ENCODE results near the gene DIRAS1.

DIRAS1 gene

DNA sequence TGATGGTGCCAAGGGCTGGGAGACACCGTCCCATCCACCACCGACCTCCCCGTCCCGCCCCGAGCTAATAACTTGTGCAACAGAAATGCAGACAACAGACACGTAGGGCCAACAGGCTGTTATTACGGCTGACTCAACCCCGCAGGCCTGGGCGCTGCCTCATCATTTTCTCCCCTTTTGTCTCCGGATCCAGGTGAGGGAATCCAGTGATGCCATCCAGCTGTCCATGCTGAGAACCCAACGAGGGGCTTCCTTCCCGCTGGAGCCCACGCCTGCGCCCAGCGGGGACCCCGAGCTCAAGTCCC, 6.4 kb upstream of the DIRAS1 start:
- Histone ChIP-seq H3K56ac (ENCODE audit: low read length) (no peak overlapping the region), H3K36me3 (ENCODE audit: control insufficient read depth, insufficient read depth, low read length) (no peaks in the 10 kb centered on the region), H2AK5ac (ENCODE audit: low read length) (no peak overlapping the region), H4K8ac (ENCODE audit: low read depth, low read length) (no peak overlapping the region), H2BK5ac (ENCODE audit: low read length) (no peak overlapping the region), H3K23ac (ENCODE audit: low read length) (no peak overlapping the region), H3K79me1 (ENCODE audit: low read length) (no peaks in the 10 kb centered on the region), H3K27ac (ENCODE audit: low read depth, low read length) (no peak overlapping the region), H3K4me1 (ENCODE audit: control insufficient read depth, low read depth, low read length) (no peaks in the 10 kb centered on the region), H3K27me3 (ENCODE audit: insufficient read depth, low read length, poor library complexity) (no peaks in the 10 kb centered on the region), H3K4ac (ENCODE audit: low read depth, low read length) (no peak overlapping the region), H3K18ac (ENCODE audit: low read length) (no peak overlapping the region), H2BK15ac (replicated peaks; ENCODE audit: low read depth) (no peak overlapping the region), H3K4me2 (ENCODE audit: low read length) (no peak overlapping the region), H3K4me3 (ENCODE audit: low read length) (no peak overlapping the region), H3K9ac (ENCODE audit: low read length) (no peak overlapping the region), H3K79me2 (ENCODE audit: control insufficient read depth, insufficient read depth, low read length) (no peaks in the 10 kb centered on the region), H2BK120ac (ENCODE audit: low read depth, low read length) (no peak overlapping the region), H4K5ac (ENCODE audit: low read length) (no peak overlapping the region)
- DNase-seq: no peak
- WGBS (ENCODE audit: extremely low coverage, insufficient coverage, low lambda C conversion rate): no CpG with 5 or more reads among the region's 16 CpGs

DNA sequence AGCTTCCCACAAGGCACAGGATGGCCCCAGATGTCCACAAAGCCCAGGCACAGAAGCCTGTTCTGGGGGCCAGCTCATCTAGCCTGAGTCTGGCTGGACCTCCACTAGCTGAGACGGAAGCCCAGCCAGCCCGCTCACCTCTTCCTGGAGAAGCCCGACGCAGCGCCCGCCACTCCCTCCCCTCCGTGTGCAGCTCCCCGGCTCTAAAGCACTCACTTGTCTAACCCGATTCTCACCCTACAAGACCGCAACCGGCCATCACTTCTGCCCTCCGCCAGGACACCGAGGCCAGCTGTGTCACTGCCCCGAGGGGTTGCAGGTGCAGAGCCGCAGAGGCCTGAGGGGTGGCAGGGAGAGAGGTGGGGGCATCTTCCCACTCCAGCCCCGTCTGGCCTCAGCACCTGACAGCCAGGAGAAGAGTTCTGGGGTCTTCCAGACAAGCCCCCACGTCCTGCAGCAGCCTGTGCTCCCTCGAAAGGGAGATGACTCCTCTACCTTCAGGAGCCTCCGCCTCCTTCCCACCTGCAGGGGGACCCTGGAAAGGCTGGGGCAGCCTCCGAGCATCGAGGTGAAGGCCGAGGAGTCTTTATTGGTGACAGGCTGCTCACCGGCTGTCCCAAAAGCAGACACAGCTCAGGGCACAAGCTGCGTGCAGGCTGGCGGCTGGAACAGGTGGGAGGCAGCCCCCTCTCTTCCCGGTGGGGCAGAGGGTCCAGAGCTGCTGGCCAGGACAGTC, 5.9 kb upstream of the DIRAS1 start:
- Histone ChIP-seq H3K27ac (ENCODE audit: low read depth, low read length) (no peak overlapping the region), H3K56ac (ENCODE audit: low read length) (no peak overlapping the region), H2BK15ac (replicated peaks; ENCODE audit: low read depth) (no peak overlapping the region), H3K18ac (ENCODE audit: low read length) (no peak overlapping the region), H4K5ac (ENCODE audit: low read length) (no peak overlapping the region), H3K79me2 (ENCODE audit: control insufficient read depth, insufficient read depth, low read length) (no peaks in the 10 kb centered on the region), H3K4me3 (ENCODE audit: low read length) (no peak overlapping the region), H3K4ac (ENCODE audit: low read depth, low read length) (no peak overlapping the region), H3K4me1 (ENCODE audit: control insufficient read depth, low read depth, low read length) (no peaks in the 10 kb centered on the region), H3K23ac (ENCODE audit: low read length) (no peak overlapping the region), H2AK5ac (ENCODE audit: low read length) (no peak overlapping the region), H3K27me3 (ENCODE audit: insufficient read depth, low read length, poor library complexity) (no peaks in the 10 kb centered on the region), H4K8ac (ENCODE audit: low read depth, low read length) (no peak overlapping the region), H3K36me3 (ENCODE audit: control insufficient read depth, insufficient read depth, low read length) (no peaks in the 10 kb centered on the region), H3K79me1 (ENCODE audit: low read length) (no peaks in the 10 kb centered on the region), H2BK5ac (ENCODE audit: low read length) (no peak overlapping the region), H3K9ac (ENCODE audit: low read length) (no peak overlapping the region), H2BK120ac (ENCODE audit: low read depth, low read length) (no peak overlapping the region), H3K4me2 (ENCODE audit: low read length) (no peak overlapping the region)
- WGBS (ENCODE audit: extremely low coverage, insufficient coverage, low lambda C conversion rate): no CpG with 5 or more reads among the region's 26 CpGs
- DNase-seq: no peak

- no peak overlapping the region for H3K18ac ChIP-seq (ENCODE audit: low read length)
- WGBS (ENCODE audit: extremely low coverage, insufficient coverage, low lambda C conversion rate): no CpG with 5 or more reads among the region's 15 CpGs
These were observed 5.1 kb upstream of the DIRAS1 start for GRCh38 chr19:2726160-2726855.

GRCh38 chr19:2724148-2724557, 3.0 kb upstream of the DIRAS1 start:
- Histone ChIP-seq H3K18ac (ENCODE audit: low read length) (no peak overlapping the region), H3K23ac (ENCODE audit: low read length) (no peak overlapping the region), H3K36me3 (ENCODE audit: control insufficient read depth, insufficient read depth, low read length) (no peaks in the 10 kb centered on the region), H3K79me2 (ENCODE audit: control insufficient read depth, insufficient read depth, low read length) (no peaks in the 10 kb centered on the region), H2BK15ac (replicated peaks; ENCODE audit: low read depth) (no peak overlapping the region), H4K8ac (ENCODE audit: low read depth, low read length) (no peak overlapping the region), H3K4me2 (ENCODE audit: low read length) (no peak overlapping the region), H3K4me3 (ENCODE audit: low read length) (no peak overlapping the region), H2BK5ac (ENCODE audit: low read length) (no peak overlapping the region), H3K4me1 (ENCODE audit: control insufficient read depth, low read depth, low read length) (no peaks in the 10 kb centered on the region), H3K56ac (ENCODE audit: low read length) (no peak overlapping the region), H3K27ac (ENCODE audit: low read depth, low read length) (no peak overlapping the region), H3K79me1 (ENCODE audit: low read length) (no peaks in the 10 kb centered on the region), H3K9ac (ENCODE audit: low read length) (no peak overlapping the region), H2AK5ac (ENCODE audit: low read length) (no peak overlapping the region), H3K27me3 (ENCODE audit: insufficient read depth, low read length, poor library complexity) (peaks cover 2% of the 10 kb centered on the region), H4K5ac (ENCODE audit: low read length) (no peak overlapping the region), H3K4ac (ENCODE audit: low read depth, low read length) (no peak overlapping the region), H2BK120ac (ENCODE audit: low read depth, low read length) (no peak overlapping the region)
- WGBS (ENCODE audit: extremely low coverage, insufficient coverage, low lambda C conversion rate): no CpG with 5 or more reads among the region's 7 CpGs
- DNase-seq: no peak

More at GRCh38 chr19:2726160-2726855, 5.1 kb upstream of the DIRAS1 start:
- H3K27me3 ChIP-seq (ENCODE audit: insufficient read depth, low read length, poor library complexity): peaks cover 2% of the 10 kb centered on the region
- no peak overlapping the region for H2BK15ac ChIP-seq (replicated peaks; ENCODE audit: low read depth)
- no peaks in the 10 kb centered on the region for H3K79me2 ChIP-seq (ENCODE audit: control insufficient read depth, insufficient read depth, low read length)
- no peak overlapping the region for H3K23ac ChIP-seq (ENCODE audit: low read length)
- H3K4me2 ChIP-seq (ENCODE audit: low read length): no peak overlapping the region
- no peak for DNase-seq
- no peak overlapping the region for H4K5ac ChIP-seq (ENCODE audit: low read length)
- no peak overlapping the region for H2BK5ac ChIP-seq (ENCODE audit: low read length)
- H4K8ac ChIP-seq (ENCODE audit: low read depth, low read length): no peak overlapping the region
- no peak overlapping the region for H3K27ac ChIP-seq (ENCODE audit: low read depth, low read length)
- no peak overlapping the region for H3K4me3 ChIP-seq (ENCODE audit: low read length)
- no peak overlapping the region for H2AK5ac ChIP-seq (ENCODE audit: low read length)
- no peak overlapping the region for H3K56ac ChIP-seq (ENCODE audit: low read length)
- no peak overlapping the region for H3K9ac ChIP-seq (ENCODE audit: low read length)
- H3K4ac ChIP-seq (ENCODE audit: low read depth, low read length): no peak overlapping the region
- no peak overlapping the region for H2BK120ac ChIP-seq (ENCODE audit: low read depth, low read length)
- H3K36me3 ChIP-seq (ENCODE audit: control insufficient read depth, insufficient read depth, low read length): no peaks in the 10 kb centered on the region
- no peaks in the 10 kb centered on the region for H3K4me1 ChIP-seq (ENCODE audit: control insufficient read depth, low read depth, low read length)
- H3K79me1 ChIP-seq (ENCODE audit: low read length): no peaks in the 10 kb centered on the region

- no peaks in the 10 kb centered on the region for H3K36me3 ChIP-seq (ENCODE audit: control insufficient read depth, insufficient read depth, low read length)
- no peak overlapping the region for H4K8ac ChIP-seq (ENCODE audit: low read depth, low read length)
- no peak overlapping the region for H3K23ac ChIP-seq (ENCODE audit: low read length)
- H3K56ac ChIP-seq (ENCODE audit: low read length): no peak overlapping the region
- no peak for DNase-seq
- no peak overlapping the region for H3K4me2 ChIP-seq (ENCODE audit: low read length)
- WGBS (ENCODE audit: extremely low coverage, insufficient coverage, low lambda C conversion rate): no CpG with 5 or more reads among the region's 14 CpGs
- H3K4me3 ChIP-seq (ENCODE audit: low read length): no peak overlapping the region
- no peak overlapping the region for H3K27ac ChIP-seq (ENCODE audit: low read depth, low read length)
- no peak overlapping the region for H3K18ac ChIP-seq (ENCODE audit: low read length)
- no peak overlapping the region for H2BK120ac ChIP-seq (ENCODE audit: low read depth, low read length)
- H3K79me2 ChIP-seq (ENCODE audit: control insufficient read depth, insufficient read depth, low read length): no peaks in the 10 kb centered on the region
- no peaks in the 10 kb centered on the region for H3K4me1 ChIP-seq (ENCODE audit: control insufficient read depth, low read depth, low read length)
- H2AK5ac ChIP-seq (ENCODE audit: low read length): no peak overlapping the region
- no peak overlapping the region for H2BK5ac ChIP-seq (ENCODE audit: low read length)
- no peaks in the 10 kb centered on the region for H3K79me1 ChIP-seq (ENCODE audit: low read length)
- peaks cover 2% of the 10 kb centered on the region for H3K27me3 ChIP-seq (ENCODE audit: insufficient read depth, low read length, poor library complexity)
- H3K9ac ChIP-seq (ENCODE audit: low read length): no peak overlapping the region
- no peak overlapping the region for H3K4ac ChIP-seq (ENCODE audit: low read depth, low read length)
- H2BK15ac ChIP-seq (replicated peaks; ENCODE audit: low read depth): no peak overlapping the region
- H4K5ac ChIP-seq (ENCODE audit: low read length): no peak overlapping the region
These were observed 2.6 kb upstream of the DIRAS1 start for GRCh38 chr19:2723747-2724146.

- Histone ChIP-seq H3K18ac (ENCODE audit: low read length) (no peak overlapping the region), H2AK5ac (ENCODE audit: low read length) (no peak overlapping the region), H3K36me3 (ENCODE audit: control insufficient read depth, insufficient read depth, low read length) (no peaks in the 10 kb centered on the region), H4K5ac (ENCODE audit: low read length) (no peak overlapping the region), H3K4me1 (ENCODE audit: control insufficient read depth, low read depth, low read length) (no peaks in the 10 kb centered on the region), H2BK5ac (ENCODE audit: low read length) (no peak overlapping the region), H3K79me1 (ENCODE audit: low read length) (no peaks in the 10 kb centered on the region), H3K23ac (ENCODE audit: low read length) (no peak overlapping the region), H4K8ac (ENCODE audit: low read depth, low read length) (no peak overlapping the region), H2BK15ac (replicated peaks; ENCODE audit: low read depth) (no peak overlapping the region), H3K27me3 (ENCODE audit: insufficient read depth, low read length, poor library complexity) (peaks cover 2% of the 10 kb centered on the region), H3K79me2 (ENCODE audit: control insufficient read depth, insufficient read depth, low read length) (no peaks in the 10 kb centered on the region), H3K9ac (ENCODE audit: low read length) (no peak overlapping the region), H3K4me2 (ENCODE audit: low read length) (no peak overlapping the region), H3K27ac (ENCODE audit: low read depth, low read length) (no peak overlapping the region), H3K56ac (ENCODE audit: low read length) (no peak overlapping the region), H3K4me3 (ENCODE audit: low read length) (no peak overlapping the region), H2BK120ac (ENCODE audit: low read depth, low read length) (no peak overlapping the region), H3K4ac (ENCODE audit: low read depth, low read length) (no peak overlapping the region)
- no CpG with 5 or more reads among the region's 13 CpGs for WGBS (ENCODE audit: extremely low coverage, insufficient coverage, low lambda C conversion rate)
- DNase-seq: no peak
These were observed 2.2 kb upstream of the DIRAS1 start for GRCh38 chr19:2723345-2723715.

Measured in mesendoderm (in vitro differentiated cells).